A549 (cell line): ENCODE results near the gene CD82. TPM values are rescaled to one million over a fixed set of nuclear protein-coding genes. Genes with fewer than 3 reads are reported as not detected.

Experiments
- ATAC-seq, 2 experiments: fragments of 200-7000 bp in 1 of 2; fragments of >200 bp in 1 of 2; cut with Nextera tagmentation in 1 of 2; cut with Tn5 transposase in 1 of 2; 3 replicates each; pipeline versions ENCODE4 v1.8.0 to v1.9.1; 2018 to 2020; ENCODE audit warnings: mild to moderate bottlenecking in 1 of 2, moderate library complexity in 1 of 2
- CTCF ChIA-PET: fragments of 300-600 bp; sonication (Branson Sonifier 250); formaldehyde crosslinking; extraction: SDS; loops from one replicate; lab custom pipeline; 2021; ENCODE audit warnings: antibody characterized with exemption, inconsistent platforms; lab: Yijun Ruan, JAX
- POLR2A ChIA-PET: fragments of 350-600 bp; formaldehyde crosslinking; extraction: SDS; loops from one replicate; lab custom pipeline; 2021; ENCODE audit warnings: antibody characterized with exemption, inconsistent platforms; lab: Yijun Ruan, JAX
- DNase-seq, 2 experiments: peaks; one replicate each; pipeline versions ENCODE4 v3.0.0 to v3.0.0-alpha.2; 2011 to 2016; ENCODE audit warnings: low read depth in 1 of 2, low spot score in 1 of 2
- FAIRE-seq: peaks from 2 replicates; lab custom pipeline; 2011; peaks lifted over from hg19 to GRCh38; lab: Jason Lieb, UNC
- H3K27ac ChIP-seq, 2 experiments: fragments of >200 bp; sonication (Bioruptor Twin); formaldehyde crosslinking; 3 replicates each; pipeline ENCODE4 v1.5.1; 2016 to 2017
- H3K4me1 ChIP-seq: fragments of >200 bp; sonication (Bioruptor Twin); formaldehyde crosslinking; 3 replicates; pipeline ENCODE4 v1.6.1; 2016
- H3K4me2 ChIP-seq: fragments of >200 bp; sonication (Bioruptor Twin); formaldehyde crosslinking; 3 replicates; pipeline ENCODE4 v1.6.1; 2016
- H3K4me3 ChIP-seq: fragments of >200 bp; sonication (Bioruptor Twin); formaldehyde crosslinking; 3 replicates; pipeline ENCODE4 v1.5.1; 2016
- H3K9me3 ChIP-seq: fragments of >200 bp; sonication (Bioruptor Twin); formaldehyde crosslinking; 3 replicates; pipeline ENCODE4 v1.6.1; 2016
- CBX2 ChIP-seq: fragments of 200-600 bp; sonication (generic); IDR thresholded peaks from 2 replicates; pipeline ENCODE4 v1.6.1; 2016; ENCODE audit warnings: low read depth, mild to moderate bottlenecking, borderline replicate concordance
- EP300 ChIP-seq, 2 experiments: fragments of >200 bp; sonication (Bioruptor Twin); formaldehyde crosslinking; IDR thresholded peaks; 2 replicates in 1 of 2; 3 replicates in 1 of 2; pipeline ENCODE4 v1.6.1; 2016 to 2017
- ESRRA ChIP-seq: fragments of 150-350 bp; IDR thresholded peaks from 2 replicates; pipeline ENCODE4 v1.6.1; 2014; ENCODE audit warnings: mild to moderate bottlenecking, low read length, borderline replicate concordance
- JUN ChIP-seq, 2 experiments: fragments of >200 bp; sonication (Bioruptor Twin); formaldehyde crosslinking; IDR thresholded peaks; 2 replicates in 1 of 2; 3 replicates in 1 of 2; pipeline ENCODE4 v1.6.1; 2016 to 2017
- KDM5A ChIP-seq: fragments of 200-600 bp; sonication (generic); IDR thresholded peaks from 2 replicates; pipeline ENCODE4 v1.6.1; 2016; ENCODE audit warnings: antibody characterized with exemption, mild to moderate bottlenecking
- MAZ ChIP-seq: fragments of 150-350 bp; IDR thresholded peaks from 2 replicates; pipeline ENCODE4 v1.6.1; 2014; ENCODE audit warnings: antibody characterized with exemption, low read depth, low read length, borderline replicate concordance
- RAD21 ChIP-seq, 2 experiments: fragments of >200 bp in 1 of 2; sonication (Bioruptor Twin) in 1 of 2; formaldehyde crosslinking in 1 of 2; IDR thresholded peaks in 1 of 2; conservative IDR thresholded peaks in 1 of 2; 2 replicates in 1 of 2; 3 replicates in 1 of 2; pipeline ENCODE4 v1.6.1; 2012 to 2018; ENCODE audit warnings: inconsistent platforms in 1 of 2
- SMC3 ChIP-seq: fragments of >200 bp; sonication (Bioruptor Twin); formaldehyde crosslinking; IDR thresholded peaks from 3 replicates; pipeline ENCODE4 v1.6.1; 2018; ENCODE audit warnings: inconsistent platforms
- SREBF2 ChIP-seq: fragments of 450-650 bp; IDR thresholded peaks from 2 replicates; pipeline ENCODE4 v1.6.1; 2014; ENCODE audit warnings: mild to moderate bottlenecking, moderate library complexity
- TFCP2L1 ChIP-seq: fragments of 250-450 bp; sonication (Bioruptor Pico); IDR thresholded peaks from 2 replicates; pipeline ENCODE4 v1.5.0; 2021; ENCODE audit warnings: mild to moderate bottlenecking
- USF2 ChIP-seq: fragments of 450-650 bp; IDR thresholded peaks from 2 replicates; pipeline ENCODE4 v1.6.1; 2014; ENCODE audit warnings: antibody characterized with exemption
- ZC3H11A ChIP-seq: fragments of 450-650 bp; IDR thresholded peaks from 2 replicates; pipeline ENCODE4 v1.6.1; 2014; ENCODE audit warnings: antibody characterized with exemption, mild to moderate bottlenecking
- WGBS: methylation state at CpG from one replicate; pipeline ENCODE4 v1.1.6; 2017; ENCODE audit errors: missing lambda C conversion rate; 5-methylcytosine and 5-hydroxymethylcytosine counted together
- polyA plus RNA-seq, 4 experiments: library from polyadenylated mRNA; depleted of rRNA in 3 of 4; stranded (reverse); fragments of >200 nt; fragmentation: RNase III in 1 of 4; extraction: RNeasy Plus Mini Kit Qiagen cat#74134 plus additional on column Dnase treatment in 1 of 4; gene quantifications; 2 replicates in 3 of 4; 3 replicates in 1 of 4; pipeline ENCODE4 v1.2.3, GENCODE V29; 2011 to 2017
- TF ChIP-seq, protein P1 (sequence below): fragments of 250-450 bp; sonication (Bioruptor Pico); IDR thresholded peaks from 2 replicates; pipeline ENCODE4 v1.5.0; 2021; ENCODE audit warnings: mild to moderate bottlenecking, moderate library complexity, borderline replicate concordance
- TF ChIP-seq, protein P2 (sequence below): fragments of >200 bp; sonication (Bioruptor Twin); formaldehyde crosslinking; IDR thresholded peaks from 3 replicates; pipeline ENCODE4 v1.5.1; 2016

The CD82 gene
- polyA plus RNA-seq, 2 of the 4 experiments (the other 2 are of a cell fraction): 2.8 to 3.2 TPM

GRCh38 chr11:44537679-44538078 is 27.8 kb upstream of the CD82 start (continued):
- TF ChIP-seq, protein P1, sequence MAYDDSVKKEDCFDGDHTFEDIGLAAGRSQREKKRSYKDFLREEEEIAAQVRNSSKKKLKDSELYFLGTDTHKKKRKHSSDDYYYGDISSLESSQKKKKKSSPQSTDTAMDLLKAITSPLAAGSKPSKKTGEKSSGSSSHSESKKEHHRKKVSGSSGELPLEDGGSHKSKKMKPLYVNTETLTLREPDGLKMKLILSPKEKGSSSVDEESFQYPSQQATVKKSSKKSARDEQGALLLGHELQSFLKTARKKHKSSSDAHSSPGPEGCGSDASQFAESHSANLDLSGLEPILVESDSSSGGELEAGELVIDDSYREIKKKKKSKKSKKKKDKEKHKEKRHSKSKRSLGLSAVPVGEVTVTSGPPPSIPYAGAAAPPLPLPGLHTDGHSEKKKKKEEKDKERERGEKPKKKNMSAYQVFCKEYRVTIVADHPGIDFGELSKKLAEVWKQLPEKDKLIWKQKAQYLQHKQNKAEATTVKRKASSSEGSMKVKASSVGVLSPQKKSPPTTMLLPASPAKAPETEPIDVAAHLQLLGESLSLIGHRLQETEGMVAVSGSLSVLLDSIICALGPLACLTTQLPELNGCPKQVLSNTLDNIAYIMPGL (CRISPR knock-in tag): no peak

GRCh38 chr11:44538375-44539054 is 26.9 kb upstream of the CD82 start:
- H3K4me1 ChIP-seq: no peaks in the 10 kb centered on the region
- POLR2A ChIA-PET: no interaction called here
- H3K27ac ChIP-seq: peak overlapping the region in 1 of 2 experiments; percentile 69; a peak in 3 of 6 replicates
- TF ChIP-seq SMC3 (peak; percentile 97), RAD21 (conservative IDR thresholded peaks at IDR 0.05 in 1 of 2, IDR thresholded peaks at IDR 0.05 in 1 of 2) (peak; percentile 97), TFCP2L1 (CRISPR knock-in tag) (no peak)
- TF ChIP-seq, protein P2, sequence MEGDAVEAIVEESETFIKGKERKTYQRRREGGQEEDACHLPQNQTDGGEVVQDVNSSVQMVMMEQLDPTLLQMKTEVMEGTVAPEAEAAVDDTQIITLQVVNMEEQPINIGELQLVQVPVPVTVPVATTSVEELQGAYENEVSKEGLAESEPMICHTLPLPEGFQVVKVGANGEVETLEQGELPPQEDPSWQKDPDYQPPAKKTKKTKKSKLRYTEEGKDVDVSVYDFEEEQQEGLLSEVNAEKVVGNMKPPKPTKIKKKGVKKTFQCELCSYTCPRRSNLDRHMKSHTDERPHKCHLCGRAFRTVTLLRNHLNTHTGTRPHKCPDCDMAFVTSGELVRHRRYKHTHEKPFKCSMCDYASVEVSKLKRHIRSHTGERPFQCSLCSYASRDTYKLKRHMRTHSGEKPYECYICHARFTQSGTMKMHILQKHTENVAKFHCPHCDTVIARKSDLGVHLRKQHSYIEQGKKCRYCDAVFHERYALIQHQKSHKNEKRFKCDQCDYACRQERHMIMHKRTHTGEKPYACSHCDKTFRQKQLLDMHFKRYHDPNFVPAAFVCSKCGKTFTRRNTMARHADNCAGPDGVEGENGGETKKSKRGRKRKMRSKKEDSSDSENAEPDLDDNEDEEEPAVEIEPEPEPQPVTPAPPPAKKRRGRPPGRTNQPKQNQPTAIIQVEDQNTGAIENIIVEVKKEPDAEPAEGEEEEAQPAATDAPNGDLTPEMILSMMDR: peak; percentile 88
- TF ChIP-seq, all 56 proteins: peak for 3
- H3K4me3 ChIP-seq: no peak overlapping the region
- H3K9me3 ChIP-seq: no peaks in the 10 kb centered on the region
- WGBS: 56% methylated on average over 11 of the region's 21 CpGs
- H3K4me2 ChIP-seq: peak overlapping the region; percentile 57
- CTCF ChIA-PET: interaction anchor here (0.7 to 11.0 kb wide), 37 partner anchors 9 to 453 kb away, joined by 3 to 152 read pairs (median 4); partner anchors contain the start of gene EXT2
- DNase-seq: peak; percentile 69 to 91
- FAIRE-seq: peak; percentile 28
- peak; percentile 88 to 99 for ATAC-seq

- Histone ChIP-seq H3K27ac (no peak overlapping the region), H3K4me1 (no peaks in the 10 kb centered on the region), H3K4me3 (no peak overlapping the region), H3K9me3 (no peaks in the 10 kb centered on the region), H3K4me2 (no peak overlapping the region)
- CTCF ChIA-PET: interaction anchor here (0.7 to 11.0 kb wide), 15 partner anchors 15 to 454 kb away, joined by 3 to 152 read pairs (median 5); partner anchors contain the start of gene EXT2
- ATAC-seq: no peak
- TF ChIP-seq ESRRA: no peak
- WGBS: 38% methylated on average over 7 of the region's 7 CpGs
- POLR2A ChIA-PET: no interaction called here
- DNase-seq: no peak
- FAIRE-seq: no peak
Observed at GRCh38 chr11:44539971-44540370, 25.5 kb upstream of the CD82 start.

DNA sequence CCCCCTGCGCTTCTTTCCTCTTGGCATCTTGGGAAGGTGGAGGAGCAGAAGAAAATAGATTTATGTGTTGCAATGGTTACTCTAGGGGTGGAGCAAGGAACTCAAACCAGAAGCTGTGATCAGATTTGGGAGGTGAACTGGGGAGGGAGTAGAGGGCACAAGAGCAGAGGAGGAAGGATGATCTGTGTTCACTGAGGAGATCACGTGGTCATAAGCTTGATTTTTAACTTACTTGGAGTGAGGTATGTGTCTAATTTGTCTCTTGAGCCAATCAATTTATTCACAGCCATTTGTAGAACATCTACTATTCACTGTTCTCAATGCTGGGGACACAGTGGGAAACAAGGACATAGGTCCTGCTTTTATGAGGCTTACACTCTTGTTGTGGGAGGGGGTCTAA is 24.8 kb upstream of the CD82 start:
- Histone ChIP-seq H3K4me2 (no peak overlapping the region), H3K27ac (no peak overlapping the region)
- TF ChIP-seq MAZ: no peak
- no peak for TF ChIP-seq USF2
- no peak for TF ChIP-seq SREBF2
- no peak for TF ChIP-seq EP300 (IDR thresholded peaks at IDR 0.05)
- TF ChIP-seq CBX2: no peak
- no peak for TF ChIP-seq RAD21 (conservative IDR thresholded peaks at IDR 0.05 in 1 of 2, IDR thresholded peaks at IDR 0.05 in 1 of 2)
- TF ChIP-seq KDM5A: no peak
- no peak for TF ChIP-seq JUN (IDR thresholded peaks at IDR 0.05)
- TF ChIP-seq ZC3H11A: no peak
- TF ChIP-seq, all 56 proteins: peak for 0
- no peaks in the 10 kb centered on the region for H3K4me1 ChIP-seq
- ChIA-PET POLR2A (no interaction called here), CTCF (interaction anchor here (1.3 to 11.0 kb wide), 8 partner anchors 14 to 431 kb away, joined by 3 to 152 read pairs (median 10); no protein-coding TSS in a partner anchor)
- 0% methylated on average over 2 of the region's 2 CpGs for WGBS
- DNase-seq: no peak
- no peak for FAIRE-seq
- no peak overlapping the region for H3K4me3 ChIP-seq
- no peak for ATAC-seq
- peaks cover 2% of the 10 kb centered on the region; the same call in 1 of the 3 replicates for H3K9me3 ChIP-seq
